A172 (cell line): Measurements from ENCODE around the gene F5. TPM values are rescaled to one million over a fixed set of nuclear protein-coding genes. Genes with fewer than 3 reads are reported as not detected.

Experiments
- DNase-seq: peaks from one replicate; pipeline ENCODE4 v3.0.0-alpha.2; 2015; ENCODE audit warnings: low spot score
- total RNA-seq: library from RNA; depleted of rRNA; stranded (reverse); fragments of >200 nt; shearing (Covaris generic); gene quantifications from 2 replicates; pipeline ENCODE4 v1.2.3, GENCODE V29; 2014; rRNA removed

The F5 gene
- total RNA-seq, result not detected in 2 replicates

DNA sequence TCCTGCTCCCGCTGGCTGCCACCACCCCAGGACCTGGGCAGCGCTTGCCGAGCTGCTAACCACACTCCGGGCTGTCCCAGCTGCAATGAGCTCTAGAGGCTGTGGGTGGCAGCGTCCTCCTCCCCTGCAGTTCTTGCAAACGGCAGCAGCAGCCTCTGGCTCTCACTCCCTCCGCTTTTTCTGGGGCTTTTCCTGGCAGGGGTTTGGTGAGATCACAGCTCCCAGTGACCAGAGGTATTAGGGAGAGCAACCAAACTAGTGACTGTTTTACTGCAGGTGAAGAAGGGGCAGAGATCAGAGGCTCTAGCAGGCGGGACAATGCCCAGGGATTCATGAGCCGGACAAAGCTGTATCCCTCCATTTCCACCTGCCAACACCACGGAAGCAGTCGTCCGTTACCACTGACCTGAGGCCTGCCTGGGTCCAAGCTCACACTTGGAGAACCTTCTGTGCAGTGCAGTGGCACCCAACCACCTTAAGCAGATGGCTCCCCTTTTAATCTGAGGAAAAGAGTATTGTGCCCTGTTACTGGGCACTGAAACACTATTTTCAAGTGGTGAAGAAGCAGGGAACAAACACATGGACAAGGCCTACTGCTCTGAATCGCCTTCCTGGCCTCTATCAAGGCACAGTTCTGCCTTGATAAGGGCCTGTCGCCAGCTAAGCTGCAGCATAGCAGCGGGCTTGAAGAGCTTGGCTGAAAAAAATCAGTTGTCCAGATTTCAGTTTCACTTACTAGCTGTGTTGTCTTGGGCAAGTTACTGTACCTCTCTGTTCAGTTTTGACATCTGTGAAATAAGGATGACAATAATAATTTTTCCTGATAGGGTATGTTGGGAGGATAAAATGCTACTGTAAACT is at the start of gene F5:
Gene F5, minus strand, starts transcription at position 87 of the 861 bp plus-strand sequence. CDS start 95 bp downstream, outside the sequence.
- peak; percentile 63 for DNase-seq

DNA sequence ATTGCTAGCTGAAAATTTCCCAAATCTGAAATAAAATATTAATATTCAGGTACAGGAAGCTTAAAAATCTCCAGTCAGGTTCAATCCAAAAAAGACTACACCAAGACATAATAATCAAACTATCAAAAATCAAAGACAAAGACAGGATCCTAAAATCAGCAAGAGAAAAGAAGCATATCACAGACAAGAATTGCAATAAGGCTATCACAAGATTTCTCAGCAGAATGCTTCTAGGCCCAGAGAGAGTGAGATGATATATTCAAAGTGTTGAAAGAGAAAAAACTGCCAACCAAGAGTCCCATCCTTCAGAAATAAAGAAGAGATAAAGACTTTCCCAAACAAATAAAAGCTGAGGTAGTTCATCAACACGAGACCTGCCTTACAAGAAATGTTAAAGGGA is 48.6 kb upstream of the F5 start:
- DNase-seq, result no peak

DNA sequence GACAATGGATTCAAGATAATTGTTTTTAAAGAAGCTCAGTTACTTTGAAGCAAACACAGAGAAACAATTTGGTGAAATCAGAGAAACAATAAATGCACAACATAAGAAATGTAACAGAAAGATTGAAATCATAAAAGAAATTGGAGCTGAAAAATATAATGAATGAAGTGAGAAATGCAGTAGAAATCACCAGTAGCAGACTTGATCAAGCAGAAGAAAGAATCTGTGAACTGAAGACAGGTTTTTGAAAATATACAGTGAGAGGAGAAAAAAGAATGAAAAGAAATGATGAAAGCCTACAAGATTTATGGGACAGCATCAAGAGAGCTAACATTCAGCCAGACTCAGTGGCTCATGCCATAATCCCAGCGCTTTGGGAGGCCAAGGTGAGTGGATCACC is 47.9 kb upstream of the F5 start:
- no peak for DNase-seq

DNA sequence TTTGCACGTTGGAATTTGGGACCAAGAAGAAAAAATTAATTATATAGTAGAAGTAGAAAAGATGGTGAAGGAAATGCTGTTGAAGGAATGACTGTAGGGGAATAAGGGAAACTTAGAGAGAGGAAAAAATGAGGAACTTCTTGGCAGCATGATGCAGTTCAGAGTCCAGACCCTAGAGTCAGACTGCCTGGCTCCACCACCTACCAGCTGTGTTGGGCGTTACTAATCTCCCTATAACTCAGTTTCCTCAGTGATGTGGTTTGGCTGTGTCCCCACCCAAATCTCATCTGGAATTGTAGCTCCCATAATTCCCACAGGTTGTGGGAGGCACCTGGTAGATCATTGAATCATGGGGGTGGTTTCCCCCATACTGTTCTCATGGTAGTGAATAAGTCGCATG is 45.0 kb upstream of the F5 start:
- DNase-seq, result no peak

DNA sequence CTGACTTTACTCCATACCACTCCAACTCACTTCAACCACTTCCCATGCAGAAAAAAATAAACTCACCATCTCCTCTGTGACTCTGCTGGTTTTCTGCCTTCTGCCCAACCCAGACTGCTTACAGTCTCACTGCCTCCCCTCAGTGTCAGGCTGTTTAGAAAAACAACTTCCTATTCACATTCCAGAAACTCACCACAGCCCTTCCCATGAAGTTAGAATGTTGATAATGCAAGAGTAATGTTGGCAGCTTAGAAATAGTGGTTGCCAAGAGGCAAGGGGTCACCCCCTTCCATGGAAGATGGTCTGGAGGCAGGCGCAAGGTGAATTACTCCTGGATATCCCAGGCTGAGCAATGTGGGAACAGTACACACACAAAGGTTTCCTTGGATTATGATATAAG is 43.7 kb upstream of the F5 start, which contains the start of gene SELP:
Gene SELP, minus strand, starts transcription at position 119 of the 400 bp plus-strand sequence. Its CDS starts 50 bp downstream, at position 69.
- DNase-seq, result no peak

DNA sequence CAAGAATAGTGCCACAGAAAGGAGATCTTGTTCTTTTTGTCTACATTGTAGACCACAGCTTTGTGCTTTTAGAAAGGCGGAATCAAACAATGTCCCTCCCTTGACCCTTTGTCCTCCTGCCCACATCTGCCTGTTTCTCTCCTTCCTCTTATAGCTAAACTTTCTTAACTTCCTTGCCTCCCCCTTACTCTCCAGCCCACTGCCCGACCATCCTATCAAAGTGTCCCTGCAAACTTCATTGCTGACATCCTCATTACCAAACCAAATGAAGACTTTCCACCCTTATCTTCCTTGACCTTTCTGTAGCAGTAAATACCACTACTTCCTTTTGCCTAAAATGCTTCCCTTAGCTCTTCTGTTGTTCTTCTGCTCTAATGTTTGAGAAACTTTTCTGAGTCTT is 38.6 kb upstream of the F5 start:
- no peak for DNase-seq

DNA sequence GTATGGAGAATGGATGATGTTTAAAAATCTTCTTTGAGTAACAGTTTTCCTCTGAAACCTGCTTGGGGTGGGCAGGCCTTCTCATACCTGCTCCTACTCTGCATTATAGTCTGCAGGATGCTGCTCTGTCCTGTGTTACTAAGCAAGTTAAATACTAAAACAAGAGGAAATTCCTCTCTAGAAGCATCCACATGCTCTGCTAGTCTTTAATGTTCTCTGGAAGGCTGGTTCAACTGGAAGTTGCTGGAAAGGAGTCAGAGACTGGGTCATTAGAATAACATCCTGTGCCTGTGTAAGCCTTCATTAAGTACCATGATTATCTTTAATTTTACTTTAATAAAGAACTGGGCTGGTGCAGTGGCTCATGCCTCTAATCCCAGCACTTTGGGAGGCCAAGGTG is 37.8 kb upstream of the F5 start:
- no peak for DNase-seq

DNA sequence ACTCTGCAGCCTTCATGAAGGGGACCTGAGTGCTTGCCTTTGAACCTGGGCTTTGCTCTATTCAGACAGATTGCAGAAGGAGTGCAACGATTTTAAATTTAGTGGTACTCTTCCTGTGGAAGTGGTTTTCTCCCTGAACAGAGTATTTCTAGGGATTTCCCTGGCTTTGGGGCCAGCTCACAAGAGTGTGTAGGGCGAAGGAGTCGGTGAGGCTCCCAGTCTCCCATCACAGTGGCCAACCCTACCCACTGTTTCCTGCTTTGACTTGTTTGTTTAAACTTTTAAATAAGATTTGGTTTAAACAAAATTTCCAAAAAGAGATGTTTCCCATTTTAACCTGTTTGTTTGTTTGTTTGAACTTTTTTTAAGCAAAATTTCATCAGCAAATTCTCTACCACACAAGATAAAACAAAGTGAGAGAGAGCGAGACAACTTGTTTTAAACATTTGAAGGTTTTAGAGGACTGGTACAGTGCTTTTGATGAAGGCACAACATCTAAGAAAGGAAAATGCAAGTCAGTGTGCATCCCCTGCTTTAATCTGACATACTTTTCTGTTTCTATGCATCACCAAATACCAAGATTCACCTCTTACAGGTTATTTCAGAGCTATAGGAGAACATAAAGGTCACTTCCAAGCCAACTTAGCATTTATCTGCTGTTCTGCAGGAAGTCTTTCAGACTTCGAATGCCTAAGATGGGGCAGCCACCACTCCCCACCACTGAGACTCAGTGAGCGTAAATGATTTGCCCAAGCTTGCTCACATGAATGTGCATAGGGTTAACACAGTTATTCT is 37.0 kb upstream of the F5 start:
- no peak for DNase-seq

DNA sequence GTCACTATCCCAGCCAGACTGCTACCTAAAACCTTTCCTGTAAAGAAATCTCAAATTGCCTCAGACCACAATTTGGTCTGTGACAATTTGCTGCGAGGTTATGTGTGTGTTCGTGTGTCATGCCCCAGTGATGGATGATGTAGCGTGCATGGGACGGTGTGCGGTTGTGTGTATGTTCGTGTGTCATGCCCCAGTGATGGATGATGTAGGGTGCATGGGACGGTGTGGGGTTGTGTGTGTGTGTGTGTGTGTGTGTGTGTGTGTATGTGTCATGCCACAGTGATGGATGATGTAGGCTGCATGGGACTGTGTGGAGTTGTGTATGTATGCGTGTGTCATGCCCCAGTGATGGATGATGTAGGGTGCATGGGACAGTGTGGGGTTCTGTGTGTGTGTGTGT is 34.3 kb upstream of the F5 start:
- no peak for DNase-seq

DNA sequence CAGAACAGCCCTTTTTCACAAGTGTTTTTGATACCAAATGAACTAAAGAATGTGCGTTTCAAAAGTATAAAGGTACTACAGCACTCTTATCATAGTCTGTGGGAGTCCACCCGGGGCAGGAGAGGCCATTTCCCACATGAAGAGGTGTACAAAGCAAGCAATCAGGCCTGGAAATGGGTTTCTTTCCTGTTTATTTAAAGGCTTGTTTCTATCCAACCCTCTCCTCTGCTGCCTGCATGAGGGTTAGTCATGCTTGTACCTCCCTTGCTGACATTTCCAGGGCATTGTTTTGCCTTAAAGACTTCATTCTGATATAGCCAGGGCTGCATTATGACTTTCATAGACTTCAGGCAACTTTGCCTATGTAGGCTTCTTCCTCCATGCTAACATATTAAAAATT is 32.1 kb upstream of the F5 start:
- DNase-seq, result no peak

DNA sequence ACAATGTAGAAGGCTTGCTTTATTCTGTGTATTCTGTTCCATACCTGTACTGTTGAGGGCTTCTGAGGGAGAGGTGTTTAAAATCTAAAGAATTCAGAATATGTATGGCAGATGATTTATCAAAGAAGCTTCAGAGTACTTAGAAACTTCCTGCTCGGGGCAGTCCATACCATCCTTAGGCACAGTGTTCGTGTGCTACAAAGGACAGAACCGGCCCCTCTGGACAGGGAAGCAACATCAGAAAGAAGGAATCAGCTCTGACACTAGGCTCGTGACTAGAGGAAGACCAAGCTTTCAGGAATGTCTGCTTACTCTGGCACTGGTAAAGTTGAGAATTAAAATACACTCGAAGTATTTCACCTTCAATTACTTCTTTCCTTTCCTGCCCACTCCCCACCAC is 29.5 kb upstream of the F5 start:
- no peak for DNase-seq

DNA sequence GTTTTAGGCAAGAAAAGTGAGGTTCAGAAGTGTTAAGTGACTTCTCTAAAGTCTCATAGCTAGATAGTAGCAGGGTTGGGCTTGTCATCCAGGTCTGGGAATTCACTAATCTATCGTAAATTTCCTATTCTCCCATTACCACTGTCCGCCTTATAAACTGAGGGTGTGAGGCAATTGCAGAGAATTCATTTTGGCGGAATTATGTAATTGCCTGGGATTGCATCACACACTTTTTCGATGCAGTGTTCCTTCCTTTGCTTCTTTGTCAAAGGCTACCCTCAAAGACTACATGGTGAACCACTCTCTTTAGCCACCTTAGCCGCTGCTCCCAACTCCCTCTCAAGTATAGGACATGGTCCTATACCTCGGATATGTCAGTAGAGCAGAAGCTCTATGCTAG is 24.6 kb upstream of the F5 start:
- no peak for DNase-seq

DNA sequence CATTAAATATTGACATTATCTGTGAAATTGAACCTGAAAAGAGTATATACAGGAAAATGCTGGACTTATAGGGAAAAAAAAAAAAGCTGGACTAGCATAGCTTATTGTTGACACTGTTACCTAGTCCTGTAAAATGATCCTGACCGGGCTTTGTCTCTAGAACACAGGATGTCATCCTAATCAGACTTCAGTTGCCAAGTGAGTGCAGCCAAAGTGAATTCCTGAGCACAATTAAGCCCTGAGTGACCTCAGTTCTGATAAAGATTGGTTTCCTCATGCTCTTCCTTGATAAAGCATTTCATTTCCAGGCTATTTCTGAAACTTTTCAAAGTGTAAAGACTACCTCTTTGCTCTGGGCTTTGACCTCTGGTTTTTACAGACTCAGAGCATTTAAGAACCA is 23.8 kb upstream of the F5 start:
- no peak for DNase-seq

DNA sequence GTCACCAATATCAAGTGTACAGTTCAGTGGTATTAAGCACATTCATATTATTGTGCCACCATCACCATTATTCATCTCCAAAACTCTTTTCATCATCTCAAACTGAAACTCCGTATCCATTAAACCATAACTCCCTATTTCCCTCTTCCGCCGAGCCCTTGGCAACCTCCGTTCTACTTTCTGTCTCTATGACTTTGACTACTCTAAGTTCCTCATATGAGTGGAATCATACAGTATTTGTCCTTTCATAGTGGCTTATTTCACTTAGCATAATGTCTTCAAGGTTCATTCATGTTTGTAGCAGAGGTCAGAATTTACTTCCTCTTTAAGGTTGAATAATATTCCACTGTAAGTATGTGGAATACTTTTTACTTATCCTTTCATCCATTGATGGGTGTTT is 21.9 kb upstream of the F5 start:
- DNase-seq, result no peak

DNA sequence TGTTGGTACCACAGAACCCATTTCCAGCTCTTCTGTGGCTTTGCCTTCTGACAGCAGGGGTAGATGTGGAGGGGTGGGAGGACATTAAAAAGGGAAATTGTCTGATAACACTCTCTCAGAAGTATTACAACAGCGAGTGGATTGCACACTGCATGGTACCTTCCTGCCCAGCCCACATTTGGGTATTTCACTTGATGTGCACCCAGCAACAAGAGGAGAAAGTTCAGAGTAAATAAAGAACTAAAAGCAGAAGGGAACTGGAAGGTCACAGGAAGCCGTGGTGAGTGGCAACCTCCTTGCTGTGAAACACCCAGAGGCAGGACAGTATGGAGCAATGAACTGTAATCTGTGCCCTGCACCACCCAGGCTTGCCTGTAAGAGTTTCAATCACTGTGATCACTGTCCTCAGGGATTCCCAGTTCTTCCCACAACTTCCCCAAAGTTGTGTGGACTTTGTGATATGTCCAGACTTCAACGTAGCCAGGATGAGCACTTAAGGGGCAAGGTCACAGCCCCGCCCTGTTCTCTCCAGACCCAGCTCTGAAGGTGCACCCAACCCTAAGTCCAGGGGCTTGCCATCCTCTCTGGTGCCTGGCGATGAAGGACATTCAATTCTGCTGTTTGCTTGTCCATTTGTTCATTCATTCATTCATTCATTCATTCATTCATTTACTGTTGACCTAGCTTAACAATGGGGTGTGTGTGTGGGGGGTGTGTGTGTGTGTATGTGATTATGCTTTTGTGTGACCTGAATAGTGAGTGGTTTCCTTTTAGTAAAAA is 18.7 kb upstream of the F5 start:
- DNase-seq, result no peak

DNA sequence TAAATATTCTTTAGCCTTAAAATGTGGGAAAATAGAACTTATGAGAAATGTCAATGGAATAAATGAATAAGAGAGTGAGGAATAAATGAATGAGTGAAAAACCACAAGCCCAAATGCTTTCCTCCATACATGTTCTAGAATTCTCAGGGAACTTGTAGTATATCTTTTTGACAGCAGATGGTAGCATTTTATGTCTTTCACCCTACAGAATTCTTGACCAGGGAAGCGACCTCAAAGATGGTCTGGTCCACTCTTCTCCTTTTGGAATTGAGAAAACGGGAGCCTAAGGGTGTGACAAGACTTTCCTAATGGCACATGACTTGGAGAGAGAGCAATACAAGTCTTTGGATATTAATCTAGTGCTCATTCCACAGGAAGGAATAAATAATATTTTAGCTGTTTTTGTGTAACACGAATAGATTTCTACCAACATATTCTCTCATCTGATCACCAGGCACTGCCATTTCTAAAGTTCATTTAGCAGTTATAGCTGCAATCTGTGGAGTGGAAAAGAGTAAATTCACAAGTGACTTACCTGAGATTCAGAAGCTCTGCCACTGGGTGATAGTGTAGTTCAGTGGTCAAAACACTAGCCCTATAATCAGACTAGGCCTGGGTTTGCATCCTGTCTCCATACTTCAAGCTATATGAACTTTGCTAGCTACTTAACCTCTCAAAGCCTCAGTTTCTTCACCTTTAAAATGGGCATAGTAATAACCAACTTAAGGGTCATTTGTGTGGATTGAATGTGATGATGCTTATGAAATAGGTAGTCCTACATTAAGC is 15.0 kb upstream of the F5 start:
- peak; percentile 27 for DNase-seq

DNA sequence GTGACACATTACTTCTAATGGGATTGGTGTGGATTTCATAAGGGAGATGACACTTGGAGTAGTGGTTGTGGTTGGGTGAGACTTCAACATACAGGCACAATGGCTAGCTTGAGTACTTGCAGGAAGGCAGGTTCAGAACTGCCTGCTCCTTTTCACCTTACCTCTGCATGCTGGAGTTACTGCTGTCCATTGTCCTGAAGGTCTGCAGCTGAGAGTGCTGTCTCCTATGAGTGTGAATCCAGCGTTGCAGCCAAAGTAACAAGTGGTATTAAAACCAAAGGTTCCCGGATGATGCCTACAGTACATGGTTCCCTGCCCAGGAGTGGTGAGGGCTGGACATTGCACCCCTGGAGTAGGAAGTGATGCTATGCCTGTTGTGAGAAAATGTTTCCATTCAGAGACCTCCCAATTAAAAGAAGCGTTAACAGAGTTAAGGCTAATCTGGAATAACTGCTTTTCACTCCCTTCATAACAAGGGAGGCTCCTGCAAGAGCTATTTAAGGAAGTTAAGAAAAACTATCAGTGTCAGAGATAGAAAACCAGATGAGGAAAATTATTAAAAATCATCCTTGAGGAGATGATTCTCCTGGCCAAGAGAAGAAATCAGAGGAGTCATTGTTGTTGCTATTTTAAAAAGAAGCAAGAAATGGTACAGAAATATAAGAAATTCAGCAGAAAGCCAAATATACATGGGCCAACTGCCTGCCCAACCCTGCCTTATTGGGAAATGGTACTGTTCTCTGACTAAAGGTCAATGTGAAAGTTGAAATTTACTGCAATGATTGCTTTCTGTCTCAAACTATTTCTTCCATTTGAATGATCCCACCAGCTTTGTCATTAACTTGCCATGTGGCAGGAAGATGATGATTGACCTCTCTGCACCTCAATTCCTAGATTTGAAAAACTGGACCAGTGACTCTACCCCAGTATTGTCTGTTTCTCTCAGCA is 9.8 kb upstream of the F5 start:
- peak; percentile 31 for DNase-seq

DNA sequence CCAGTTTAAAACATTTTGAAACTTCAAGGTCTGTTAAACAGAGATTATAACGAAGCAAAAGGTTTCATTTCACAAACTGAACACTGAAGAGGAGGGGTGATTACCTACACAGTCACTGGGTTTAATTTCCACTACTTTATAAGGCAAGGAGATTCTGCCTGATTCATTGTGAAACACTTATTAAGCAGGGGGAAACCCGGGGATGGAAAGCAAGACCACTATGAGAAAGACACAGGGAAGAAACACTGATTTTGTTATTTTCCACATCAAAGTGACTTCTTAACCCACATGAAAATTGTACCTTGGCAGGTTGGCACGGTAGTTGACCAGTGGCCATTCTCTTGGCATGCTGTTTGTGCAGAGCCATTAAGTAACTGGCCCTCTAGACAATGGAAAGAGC is 8.1 kb upstream of the F5 start:
- DNase-seq, result no peak

DNA sequence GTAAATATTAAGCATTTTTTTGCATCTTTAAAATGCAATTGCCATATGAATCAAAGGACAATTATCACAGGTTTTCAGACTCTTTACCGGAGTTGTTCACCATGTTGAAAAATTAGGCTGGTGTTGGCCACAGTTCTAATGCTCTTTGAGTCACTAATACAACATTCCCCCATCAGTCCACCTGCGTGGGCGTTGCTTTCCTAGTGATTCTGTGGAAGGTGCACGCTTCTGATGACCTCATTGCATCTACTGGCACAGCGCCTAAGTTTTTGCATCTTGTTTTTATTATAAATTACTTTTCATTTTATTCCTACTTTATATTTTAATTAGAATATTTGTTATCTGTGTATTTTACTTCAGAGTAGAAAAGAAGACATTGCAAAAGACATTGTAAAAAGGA is 4.7 kb upstream of the F5 start:
- no peak for DNase-seq

DNA sequence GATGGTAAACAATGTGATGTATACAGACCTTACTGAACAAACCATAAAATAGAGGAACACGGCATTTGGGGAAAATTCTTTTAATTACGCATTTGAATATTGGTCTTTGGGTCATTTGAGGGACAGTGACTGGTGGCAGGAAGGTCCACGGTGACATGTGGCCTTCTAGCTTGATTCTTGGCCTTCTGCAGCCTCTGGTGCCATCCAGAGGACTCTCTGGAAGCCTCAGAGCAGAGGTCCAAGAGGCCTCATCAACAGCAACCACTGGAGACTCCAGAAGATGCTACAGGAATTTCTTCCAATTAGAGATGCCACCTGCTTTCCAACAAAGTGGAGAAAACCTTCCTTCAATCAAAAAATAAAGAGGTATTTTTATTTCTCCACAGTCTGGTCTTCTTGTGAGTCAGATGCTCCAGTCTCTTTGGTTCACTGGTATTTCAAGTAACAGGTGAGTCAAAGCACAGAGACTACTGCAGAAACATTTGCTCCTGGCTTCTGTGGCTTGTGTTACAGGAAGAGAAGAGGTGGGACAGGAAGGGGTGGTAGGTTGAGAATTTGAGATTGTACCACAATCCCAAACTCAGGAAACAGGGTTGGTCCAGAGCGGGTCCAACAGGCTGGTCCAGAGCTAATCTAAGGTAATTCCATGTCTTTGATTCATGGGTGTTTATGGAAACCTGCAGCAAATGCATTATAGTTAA is 2.7 kb upstream of the F5 start:
- no peak for DNase-seq
